Gastrocnemius medialis (tissue), 4 donors: ENCODE measurements around the gene STK33. TPM values are rescaled to one million over a fixed set of nuclear protein-coding genes. Genes with fewer than 3 reads are reported as not detected.
"Not testable (repeated sequence)": the region's sequence is repeated elsewhere in the genome, so short reads cannot be mapped to it uniquely, and the experiment has no call there.

ENCODE experiments used
- ATAC-seq, 2 donors: fragments of 150-250 bp; one replicate each; pipeline ENCODE4 v1.9.1; 2016
- DNase-seq, 2 donors: peaks; one replicate each; pipeline ENCODE4 v3.0.0-alpha.2; 2019
- H3K27ac ChIP-seq, 4 donors: fragments of 200-600 bp; sonication (generic); 1 replicate in 1 of 4; 2 replicates in 3 of 4; pipeline ENCODE4 v1.5.1; 2016 to 2018; ENCODE audit warnings: mild to moderate bottlenecking in 2 of 4, moderate library complexity in 1 of 4
- H3K27me3 ChIP-seq, 3 donors: fragments of 200-600 bp; sonication (generic) in 2 of 3; 1 replicate in 1 of 3; 2 replicates in 2 of 3; pipeline versions ENCODE4 v1.5.1 to v1.6.0; 2016 to 2019; ENCODE audit warnings: mild to moderate bottlenecking in 1 of 3, moderate library complexity in 1 of 3
- H3K36me3 ChIP-seq, 2 donors: fragments of 200-600 bp; sonication (generic) in 1 of 2; one replicate each; pipeline ENCODE4 v1.5.1; 2017 to 2018
- H3K4me1 ChIP-seq, 2 donors: fragments of 200-600 bp; sonication (generic) in 1 of 2; one replicate each; pipeline ENCODE4 v1.5.1; 2016 to 2017; ENCODE audit warnings: mild to moderate bottlenecking in 2 of 2
- H3K4me3 ChIP-seq, 4 donors: fragments of 200-600 bp; sonication (generic) in 3 of 4; 1 replicate in 1 of 4; 2 replicates in 3 of 4; pipeline ENCODE4 v1.5.1; 2016 to 2019; ENCODE audit warnings: mild to moderate bottlenecking in 2 of 4
- H3K9me3 ChIP-seq, 3 donors: fragments of 200-600 bp; sonication (generic) in 2 of 3; 1 replicate in 1 of 3; 2 replicates in 2 of 3; pipeline ENCODE4 v1.5.1; 2016 to 2019
- POLR2A ChIP-seq, 2 donors: fragments of 450-650 bp; IDR thresholded peaks; one replicate each; pipeline ENCODE4 v1.6.1; 2017; ENCODE audit warnings: antibody characterized with exemption in 2 of 2, mild to moderate bottlenecking in 2 of 2, moderate library complexity in 2 of 2
- in situ Hi-C, 4 donors: fragments of 200-750 bp; cut with MboI; loops; one replicate each; pipeline versions ENCODE4 v1.15.0 to v1.8.0; 2017; ENCODE audit warnings: low sequenced_read_pairs in 4 of 4
- intact Hi-C: fragments of 100-400 bp; cut with DNase I; formaldehyde crosslinking; loops from one replicate; pipeline ENCODE4 v1.15.1; 2023; ENCODE audit warnings: low total_unique reads
- total RNA-seq, 4 donors: library from RNA; depleted of rRNA; stranded (reverse); fragments of >200 nt; gene quantifications; one replicate each; pipeline versions ENCODE4 v1.1.0 to v1.2.3, GENCODE V29; 2016
- TF ChIP-seq, protein P1 (sequence below), 5 experiments: fragments of 450-650 bp in 3 of 5; fragments of 200-600 bp in 2 of 5; sonication (generic) in 2 of 5; IDR thresholded peaks in 4 of 5; conservative IDR thresholded peaks in 1 of 5; 1 replicate in 4 of 5; 2 replicates in 1 of 5; pipeline ENCODE4 v1.5.1; 2016 to 2019; ENCODE audit warnings: antibody characterized with exemption in 5 of 5, mild to moderate bottlenecking in 3 of 5, moderate library complexity in 3 of 5

Gene STK33
- total RNA-seq, 4 donors from 2014 or later, result 0.66 to 13.5 (median 2.3) TPM

GRCh38 chr11:8487261-8487660, 106.8 kb downstream of the STK33 start:
- H3K9me3 ChIP-seq, result no peaks in the 10 kb centered on the region
- no peaks in the 10 kb centered on the region for H3K36me3 ChIP-seq
- no peaks in the 10 kb centered on the region for H3K4me1 ChIP-seq
- no peak for DNase-seq
- intact Hi-C loops, result no loop called here
- H3K27me3 ChIP-seq, result no peaks in the 10 kb centered on the region
- TF ChIP-seq POLR2A (IDR thresholded peaks at IDR 0.05), result no peak
- TF ChIP-seq, protein P1, sequence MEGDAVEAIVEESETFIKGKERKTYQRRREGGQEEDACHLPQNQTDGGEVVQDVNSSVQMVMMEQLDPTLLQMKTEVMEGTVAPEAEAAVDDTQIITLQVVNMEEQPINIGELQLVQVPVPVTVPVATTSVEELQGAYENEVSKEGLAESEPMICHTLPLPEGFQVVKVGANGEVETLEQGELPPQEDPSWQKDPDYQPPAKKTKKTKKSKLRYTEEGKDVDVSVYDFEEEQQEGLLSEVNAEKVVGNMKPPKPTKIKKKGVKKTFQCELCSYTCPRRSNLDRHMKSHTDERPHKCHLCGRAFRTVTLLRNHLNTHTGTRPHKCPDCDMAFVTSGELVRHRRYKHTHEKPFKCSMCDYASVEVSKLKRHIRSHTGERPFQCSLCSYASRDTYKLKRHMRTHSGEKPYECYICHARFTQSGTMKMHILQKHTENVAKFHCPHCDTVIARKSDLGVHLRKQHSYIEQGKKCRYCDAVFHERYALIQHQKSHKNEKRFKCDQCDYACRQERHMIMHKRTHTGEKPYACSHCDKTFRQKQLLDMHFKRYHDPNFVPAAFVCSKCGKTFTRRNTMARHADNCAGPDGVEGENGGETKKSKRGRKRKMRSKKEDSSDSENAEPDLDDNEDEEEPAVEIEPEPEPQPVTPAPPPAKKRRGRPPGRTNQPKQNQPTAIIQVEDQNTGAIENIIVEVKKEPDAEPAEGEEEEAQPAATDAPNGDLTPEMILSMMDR (IDR thresholded peaks at IDR 0.05 in 4 of 5, conservative IDR thresholded peaks at IDR 0.05 in 1 of 5), result no peak
- no peak overlapping the region for H3K4me3 ChIP-seq
- in situ Hi-C loops, result no loop called here
- no peak overlapping the region for H3K27ac ChIP-seq
- no peak for ATAC-seq

GRCh38 chr11:8484251-8484650, 109.8 kb downstream of the STK33 start:
- TF ChIP-seq, protein P1 (IDR thresholded peaks at IDR 0.05 in 4 of 5, conservative IDR thresholded peaks at IDR 0.05 in 1 of 5), result no peak
- TF ChIP-seq POLR2A (IDR thresholded peaks at IDR 0.05), result no peak
- in situ Hi-C loops (no loop called here), intact Hi-C loops (no loop called here)
- ATAC-seq, result no peak
- H3K36me3 ChIP-seq, result no peaks in the 10 kb centered on the region
- DNase-seq, result no peak
- H3K27me3 ChIP-seq, result no peaks in the 10 kb centered on the region
- no peak overlapping the region for H3K4me3 ChIP-seq
- no peak overlapping the region for H3K27ac ChIP-seq
- H3K4me1 ChIP-seq, result no peaks in the 10 kb centered on the region
- H3K9me3 ChIP-seq, result no peaks in the 10 kb centered on the region

GRCh38 chr11:8480858-8481257, 113.2 kb downstream of the STK33 start:
- no peaks in the 10 kb centered on the region for H3K4me1 ChIP-seq
- intact Hi-C loops (no loop called here), in situ Hi-C loops (no loop called here)
- TF ChIP-seq, protein P1 (IDR thresholded peaks at IDR 0.05 in 4 of 5, conservative IDR thresholded peaks at IDR 0.05 in 1 of 5), result no peak
- no peak for TF ChIP-seq POLR2A (IDR thresholded peaks at IDR 0.05)
- no peak overlapping the region for H3K4me3 ChIP-seq
- no peaks in the 10 kb centered on the region for H3K9me3 ChIP-seq
- H3K27me3 ChIP-seq, result no peaks in the 10 kb centered on the region
- ATAC-seq (no peak), DNase-seq (no peak)
- no peak overlapping the region for H3K27ac ChIP-seq
- no peaks in the 10 kb centered on the region for H3K36me3 ChIP-seq

GRCh38 chr11:8477680-8478079, 116.3 kb downstream of the STK33 start:
- Histone ChIP-seq H3K36me3 (no peaks in the 10 kb centered on the region), H3K27me3 (no peaks in the 10 kb centered on the region), H3K27ac (no peak overlapping the region), H3K9me3 (no peaks in the 10 kb centered on the region), H3K4me1 (no peaks in the 10 kb centered on the region), H3K4me3 (no peak overlapping the region)
- no peak for ATAC-seq
- intact Hi-C loops, result no loop called here
- no peak for DNase-seq
- no peak for TF ChIP-seq POLR2A (IDR thresholded peaks at IDR 0.05)
- TF ChIP-seq, protein P1 (IDR thresholded peaks at IDR 0.05 in 4 of 5, conservative IDR thresholded peaks at IDR 0.05 in 1 of 5), result no peak
- in situ Hi-C loops, result no loop called here

DNA sequence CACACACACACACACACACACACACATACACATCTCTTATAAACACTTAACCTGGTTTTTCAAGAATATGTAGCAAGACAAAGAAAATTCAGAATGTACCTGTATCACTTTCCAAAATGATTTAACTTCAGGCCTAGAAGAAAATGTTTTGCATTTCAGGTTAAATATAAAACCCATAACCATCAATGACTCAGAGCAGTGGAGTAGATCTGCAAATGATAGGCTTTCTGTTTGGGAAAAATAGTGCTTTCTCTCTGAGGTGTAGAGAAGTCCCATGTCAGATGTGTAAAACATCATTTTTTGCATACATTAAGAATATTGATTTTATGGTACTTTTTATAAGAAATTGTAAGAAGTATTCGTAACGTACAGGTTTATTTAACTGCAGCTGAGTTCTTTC, 116.9 kb downstream of the STK33 start:
- DNase-seq (no peak), ATAC-seq (no peak)
- in situ Hi-C loops, result no loop called here
- Histone ChIP-seq H3K36me3 (no peaks in the 10 kb centered on the region), H3K27ac (no peak overlapping the region), H3K27me3 (no peaks in the 10 kb centered on the region), H3K9me3 (no peaks in the 10 kb centered on the region), H3K4me1 (no peaks in the 10 kb centered on the region), H3K4me3 (no peak overlapping the region)
- TF ChIP-seq, protein P1 (IDR thresholded peaks at IDR 0.05 in 4 of 5, conservative IDR thresholded peaks at IDR 0.05 in 1 of 5), result no peak
- intact Hi-C loops, result no loop called here

DNA sequence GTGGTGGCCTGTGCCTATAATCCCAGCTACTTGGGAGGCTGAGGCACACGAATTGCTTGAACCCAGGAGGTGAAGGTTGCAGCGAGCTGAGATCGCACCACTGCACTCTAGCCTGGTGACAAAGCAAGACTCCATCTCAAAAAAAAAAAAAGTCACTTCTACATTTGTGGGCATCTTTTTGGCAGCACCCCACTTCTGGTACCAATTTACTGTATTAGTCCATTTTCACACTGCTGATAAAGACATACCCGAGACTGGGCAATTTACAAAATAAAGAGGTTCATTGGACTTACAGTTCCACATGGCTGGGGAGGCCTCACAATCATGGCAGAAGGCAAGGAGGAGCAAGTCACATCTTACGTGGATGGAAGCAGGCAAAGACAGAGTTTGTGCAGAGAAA, 126.2 kb downstream of the STK33 start:
- H3K27me3 ChIP-seq, intact Hi-C loops, H3K36me3 ChIP-seq, in situ Hi-C loops, H3K27ac ChIP-seq, H3K4me3 ChIP-seq, DNase-seq, ATAC-seq, H3K9me3 ChIP-seq, H3K4me1 ChIP-seq: not testable (repeated sequence)

GRCh38 chr11:8467356-8467755, 126.7 kb downstream of the STK33 start:
- ATAC-seq, DNase-seq, in situ Hi-C loops, H3K27ac ChIP-seq, H3K36me3 ChIP-seq, intact Hi-C loops, H3K4me1 ChIP-seq, H3K4me3 ChIP-seq, H3K27me3 ChIP-seq, H3K9me3 ChIP-seq: not testable (repeated sequence)
